ENCODE results near the gene RAX2.
"Not testable (repeated sequence)": the region's sequence is repeated elsewhere in the genome, so short reads cannot be mapped to it uniquely, and the experiment has no call there.

The RAX2 gene

GRCh38 chr19:3771906-3772455 is at the start of gene RAX2:
RAX2 (minus strand) TSS chr19:3772228; CDS start chr19:3771742, 486 bp downstream.
- no peaks in the 10 kb centered on the region for H3K27me3 ChIP-seq (ENCODE audit: control insufficient read depth, insufficient read depth, low read length)
- H3K4me1 ChIP-seq (ENCODE audit: control insufficient read depth, insufficient read depth, low read length): no peaks in the 10 kb centered on the region
- peaks cover 5% of the 10 kb centered on the region for H3K36me3 ChIP-seq (ENCODE audit: control insufficient read depth, insufficient read depth, low read length)
- no peaks in the 10 kb centered on the region for H3K9me3 ChIP-seq (ENCODE audit: control insufficient read depth, low read length)
- no peak within 1 kb of the TSS for H3K9ac ChIP-seq (ENCODE audit: low read length)
- no peak within 1 kb of the TSS for H3K4me3 ChIP-seq (ENCODE audit: low read length)

- no peak overlapping the region for H3K4me3 ChIP-seq (ENCODE audit: low read length)
- no peaks in the 10 kb centered on the region for H3K27me3 ChIP-seq (ENCODE audit: control insufficient read depth, insufficient read depth, low read length)
- no peaks in the 10 kb centered on the region for H3K4me1 ChIP-seq (ENCODE audit: control insufficient read depth, insufficient read depth, low read length)
- no peaks in the 10 kb centered on the region for H3K36me3 ChIP-seq (ENCODE audit: control insufficient read depth, insufficient read depth, low read length)
- no peaks in the 10 kb centered on the region for H3K9me3 ChIP-seq (ENCODE audit: control insufficient read depth, low read length)
- no peak overlapping the region for H3K9ac ChIP-seq (ENCODE audit: low read length)
Measured at GRCh38 chr19:3821156-3821555, 49.1 kb upstream of the RAX2 start.

GRCh38 chr19:3819989-3820388 is 48.0 kb upstream of the RAX2 start:
- no peak overlapping the region for H3K9ac ChIP-seq (ENCODE audit: low read length)
- H3K27me3 ChIP-seq (ENCODE audit: control insufficient read depth, insufficient read depth, low read length): no peaks in the 10 kb centered on the region
- H3K4me3 ChIP-seq (ENCODE audit: low read length): no peak overlapping the region

GRCh38 chr19:3818918-3819317 is 46.9 kb upstream of the RAX2 start:
- no peak overlapping the region for H3K9ac ChIP-seq (ENCODE audit: low read length)
- no peaks in the 10 kb centered on the region for H3K4me1 ChIP-seq (ENCODE audit: control insufficient read depth, insufficient read depth, low read length)
- H3K27me3 ChIP-seq (ENCODE audit: control insufficient read depth, insufficient read depth, low read length): no peaks in the 10 kb centered on the region
- no peak overlapping the region for H3K4me3 ChIP-seq (ENCODE audit: low read length)
- H3K9me3 ChIP-seq (ENCODE audit: control insufficient read depth, low read length): no peaks in the 10 kb centered on the region
- H3K36me3 ChIP-seq (ENCODE audit: control insufficient read depth, insufficient read depth, low read length): no peaks in the 10 kb centered on the region

More at GRCh38 chr19:3819989-3820388, 48.0 kb upstream of the RAX2 start:
- H3K4me1 ChIP-seq (ENCODE audit: control insufficient read depth, insufficient read depth, low read length): no peaks in the 10 kb centered on the region
- no peaks in the 10 kb centered on the region for H3K9me3 ChIP-seq (ENCODE audit: control insufficient read depth, low read length)
- no peaks in the 10 kb centered on the region for H3K36me3 ChIP-seq (ENCODE audit: control insufficient read depth, insufficient read depth, low read length)

- Histone ChIP-seq H3K9me3 (ENCODE audit: control insufficient read depth, low read length) (no peaks in the 10 kb centered on the region), H3K4me1 (ENCODE audit: control insufficient read depth, insufficient read depth, low read length) (no peaks in the 10 kb centered on the region), H3K9ac (ENCODE audit: low read length) (no peak overlapping the region), H3K36me3 (ENCODE audit: control insufficient read depth, insufficient read depth, low read length) (no peaks in the 10 kb centered on the region), H3K27me3 (ENCODE audit: control insufficient read depth, insufficient read depth, low read length) (no peaks in the 10 kb centered on the region), H3K4me3 (ENCODE audit: low read length) (no peak overlapping the region)
Measured at GRCh38 chr19:3818466-3818865, 46.4 kb upstream of the RAX2 start.

GRCh38 chr19:3817761-3818160 is 45.7 kb upstream of the RAX2 start:
- Histone ChIP-seq H3K4me1 (ENCODE audit: control insufficient read depth, insufficient read depth, low read length) (no peaks in the 10 kb centered on the region), H3K4me3 (ENCODE audit: low read length) (no peak overlapping the region), H3K9ac (ENCODE audit: low read length) (no peak overlapping the region), H3K27me3 (ENCODE audit: control insufficient read depth, insufficient read depth, low read length) (no peaks in the 10 kb centered on the region), H3K9me3 (ENCODE audit: control insufficient read depth, low read length) (no peaks in the 10 kb centered on the region), H3K36me3 (ENCODE audit: control insufficient read depth, insufficient read depth, low read length) (no peaks in the 10 kb centered on the region)

- Histone ChIP-seq H3K9ac (ENCODE audit: low read length) (no peak overlapping the region), H3K4me1 (ENCODE audit: control insufficient read depth, insufficient read depth, low read length) (no peaks in the 10 kb centered on the region), H3K27me3 (ENCODE audit: control insufficient read depth, insufficient read depth, low read length) (no peaks in the 10 kb centered on the region), H3K4me3 (ENCODE audit: low read length) (no peak overlapping the region), H3K9me3 (ENCODE audit: control insufficient read depth, low read length) (no peaks in the 10 kb centered on the region), H3K36me3 (ENCODE audit: control insufficient read depth, insufficient read depth, low read length) (no peaks in the 10 kb centered on the region)
Measured at GRCh38 chr19:3816566-3817218, 44.7 kb upstream of the RAX2 start.

- not testable (repeated sequence) for H3K4me3 ChIP-seq (ENCODE audit: low read length); H3K27me3 ChIP-seq (ENCODE audit: control insufficient read depth, insufficient read depth, low read length); H3K9me3 ChIP-seq (ENCODE audit: control insufficient read depth, low read length); H3K36me3 ChIP-seq (ENCODE audit: control insufficient read depth, insufficient read depth, low read length); H3K4me1 ChIP-seq (ENCODE audit: control insufficient read depth, insufficient read depth, low read length); H3K9ac ChIP-seq (ENCODE audit: low read length)
Measured at GRCh38 chr19:3816148-3816547, 44.1 kb upstream of the RAX2 start.

- Histone ChIP-seq H3K4me1 (ENCODE audit: control insufficient read depth, insufficient read depth, low read length) (no peaks in the 10 kb centered on the region), H3K9me3 (ENCODE audit: control insufficient read depth, low read length) (no peaks in the 10 kb centered on the region), H3K4me3 (ENCODE audit: low read length) (no peak overlapping the region), H3K27me3 (ENCODE audit: control insufficient read depth, insufficient read depth, low read length) (no peaks in the 10 kb centered on the region), H3K36me3 (ENCODE audit: control insufficient read depth, insufficient read depth, low read length) (no peaks in the 10 kb centered on the region), H3K9ac (ENCODE audit: low read length) (no peak overlapping the region)
Measured at GRCh38 chr19:3814648-3815047, 42.6 kb upstream of the RAX2 start.

GRCh38 chr19:3813473-3814392 is 41.7 kb upstream of the RAX2 start:
- no peaks in the 10 kb centered on the region for H3K27me3 ChIP-seq (ENCODE audit: control insufficient read depth, insufficient read depth, low read length)
- H3K36me3 ChIP-seq (ENCODE audit: control insufficient read depth, insufficient read depth, low read length): no peaks in the 10 kb centered on the region
- H3K9ac ChIP-seq (ENCODE audit: low read length): no peak overlapping the region
- no peak overlapping the region for H3K4me3 ChIP-seq (ENCODE audit: low read length)
- no peaks in the 10 kb centered on the region for H3K4me1 ChIP-seq (ENCODE audit: control insufficient read depth, insufficient read depth, low read length)
- no peaks in the 10 kb centered on the region for H3K9me3 ChIP-seq (ENCODE audit: control insufficient read depth, low read length)

GRCh38 chr19:3810708-3811355 is 38.8 kb upstream of the RAX2 start:
- Histone ChIP-seq H3K36me3 (ENCODE audit: control insufficient read depth, insufficient read depth, low read length) (no peaks in the 10 kb centered on the region), H3K4me3 (ENCODE audit: low read length) (no peak overlapping the region), H3K9me3 (ENCODE audit: control insufficient read depth, low read length) (no peaks in the 10 kb centered on the region), H3K9ac (ENCODE audit: low read length) (no peak overlapping the region), H3K27me3 (ENCODE audit: control insufficient read depth, insufficient read depth, low read length) (no peaks in the 10 kb centered on the region), H3K4me1 (ENCODE audit: control insufficient read depth, insufficient read depth, low read length) (no peaks in the 10 kb centered on the region)

All from mucosa of stomach (tissue), 1 donor.